ENCODE data around the gene PSME4. TPM values are rescaled to one million over a fixed set of nuclear protein-coding genes. Genes with fewer than 3 reads are reported as not detected.

PSME4 gene
- total and polyA plus RNA-seq, 4 donors = 15.4 to 52.8 (median 28.4) TPM

DNA sequence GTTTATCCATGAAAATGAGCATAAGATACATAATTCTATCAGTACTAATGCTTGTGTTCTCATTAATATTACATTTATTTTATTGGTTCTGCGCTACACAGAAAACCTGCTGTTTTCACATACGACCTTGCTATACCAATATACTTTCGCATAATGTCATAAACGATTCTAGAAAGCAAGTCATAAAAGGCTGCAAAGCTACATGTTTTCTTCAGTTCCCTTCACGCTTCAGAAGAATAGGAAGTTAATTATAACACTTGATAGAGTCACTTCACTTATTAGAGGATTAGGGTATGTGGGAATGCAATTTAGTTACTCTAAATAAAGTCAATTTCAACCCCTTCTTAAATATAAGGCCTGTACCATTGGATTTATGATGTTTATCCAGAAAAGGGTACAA, 29.0 kb downstream of the PSME4 start:
- peaks cover 2 to 15% (median 11%) of the 10 kb centered on the region in 4 donors for H3K36me3 ChIP-seq (ENCODE audit: control insufficient read depth in 4 of 4, insufficient read depth in 3 of 4, low read depth in 1 of 4, low read length in 3 of 4)
- 91% methylated on average over 5 of the region's 5 CpGs for WGBS
- no peaks in the 10 kb centered on the region for H3K4me1 ChIP-seq (ENCODE audit: control insufficient read depth in 4 of 4, insufficient read depth in 4 of 4, low read length in 3 of 4)
- H3K4me3 ChIP-seq (ENCODE audit: low read depth in 1 of 3, low read length in 3 of 3) = no peak overlapping the region
- no peak overlapping the region for H3K27ac ChIP-seq (ENCODE audit: low read depth in 1 of 2, low read length in 2 of 2)
- DNase-seq (ENCODE audit: low spot score) = no peak
- H3K27me3 ChIP-seq (ENCODE audit: control insufficient read depth in 4 of 4, insufficient read depth in 4 of 4, low read length in 3 of 4) = no peaks in the 10 kb centered on the region
- peak overlapping the region in 1 of 2 donors; percentile 23 for H3K9ac ChIP-seq (ENCODE audit: low read depth in 1 of 2, low read length in 2 of 2)
- H3K9me3 ChIP-seq (ENCODE audit: control insufficient read depth in 4 of 4, low read length in 3 of 4) = no peaks in the 10 kb centered on the region
- TF ChIP-seq HNF4G (IDR thresholded peaks at IDR 0.05) (no peak), CTCF (IDR thresholded peaks at IDR 0.05; ENCODE audit: low read depth, low read length, missing input control) (no peak), HNF4A (conservative IDR thresholded peaks at IDR 0.05) (no peak), SP1 (IDR thresholded peaks at IDR 0.05) (no peak), GABPA (IDR thresholded peaks at IDR 0.05 in 1 of 2, conservative IDR thresholded peaks at IDR 0.05 in 1 of 2) (no peak), YY1 (IDR thresholded peaks at IDR 0.05) (no peak), JUND (IDR thresholded peaks at IDR 0.05) (no peak), RAD21 (IDR thresholded peaks at IDR 0.05) (no peak), RXRA (IDR thresholded peaks at IDR 0.05) (no peak), EGR1 (IDR thresholded peaks at IDR 0.05; ENCODE audit: low read depth in 2 of 2) (no peak), FOXA2 (IDR thresholded peaks at IDR 0.05) (no peak), FOXA1 (IDR thresholded peaks at IDR 0.05) (no peak)
- TF ChIP-seq, protein P1, sequence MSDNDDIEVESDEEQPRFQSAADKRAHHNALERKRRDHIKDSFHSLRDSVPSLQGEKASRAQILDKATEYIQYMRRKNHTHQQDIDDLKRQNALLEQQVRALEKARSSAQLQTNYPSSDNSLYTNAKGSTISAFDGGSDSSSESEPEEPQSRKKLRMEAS (IDR thresholded peaks at IDR 0.05) = no peak
- TF ChIP-seq, protein P2, sequence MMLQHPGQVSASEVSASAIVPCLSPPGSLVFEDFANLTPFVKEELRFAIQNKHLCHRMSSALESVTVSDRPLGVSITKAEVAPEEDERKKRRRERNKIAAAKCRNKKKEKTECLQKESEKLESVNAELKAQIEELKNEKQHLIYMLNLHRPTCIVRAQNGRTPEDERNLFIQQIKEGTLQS (IDR thresholded peaks at IDR 0.05) = no peak
- TF ChIP-seq, protein P3, sequence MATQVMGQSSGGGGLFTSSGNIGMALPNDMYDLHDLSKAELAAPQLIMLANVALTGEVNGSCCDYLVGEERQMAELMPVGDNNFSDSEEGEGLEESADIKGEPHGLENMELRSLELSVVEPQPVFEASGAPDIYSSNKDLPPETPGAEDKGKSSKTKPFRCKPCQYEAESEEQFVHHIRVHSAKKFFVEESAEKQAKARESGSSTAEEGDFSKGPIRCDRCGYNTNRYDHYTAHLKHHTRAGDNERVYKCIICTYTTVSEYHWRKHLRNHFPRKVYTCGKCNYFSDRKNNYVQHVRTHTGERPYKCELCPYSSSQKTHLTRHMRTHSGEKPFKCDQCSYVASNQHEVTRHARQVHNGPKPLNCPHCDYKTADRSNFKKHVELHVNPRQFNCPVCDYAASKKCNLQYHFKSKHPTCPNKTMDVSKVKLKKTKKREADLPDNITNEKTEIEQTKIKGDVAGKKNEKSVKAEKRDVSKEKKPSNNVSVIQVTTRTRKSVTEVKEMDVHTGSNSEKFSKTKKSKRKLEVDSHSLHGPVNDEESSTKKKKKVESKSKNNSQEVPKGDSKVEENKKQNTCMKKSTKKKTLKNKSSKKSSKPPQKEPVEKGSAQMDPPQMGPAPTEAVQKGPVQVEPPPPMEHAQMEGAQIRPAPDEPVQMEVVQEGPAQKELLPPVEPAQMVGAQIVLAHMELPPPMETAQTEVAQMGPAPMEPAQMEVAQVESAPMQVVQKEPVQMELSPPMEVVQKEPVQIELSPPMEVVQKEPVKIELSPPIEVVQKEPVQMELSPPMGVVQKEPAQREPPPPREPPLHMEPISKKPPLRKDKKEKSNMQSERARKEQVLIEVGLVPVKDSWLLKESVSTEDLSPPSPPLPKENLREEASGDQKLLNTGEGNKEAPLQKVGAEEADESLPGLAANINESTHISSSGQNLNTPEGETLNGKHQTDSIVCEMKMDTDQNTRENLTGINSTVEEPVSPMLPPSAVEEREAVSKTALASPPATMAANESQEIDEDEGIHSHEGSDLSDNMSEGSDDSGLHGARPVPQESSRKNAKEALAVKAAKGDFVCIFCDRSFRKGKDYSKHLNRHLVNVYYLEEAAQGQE (IDR thresholded peaks at IDR 0.05) = no peak
- TF ChIP-seq, protein P4, sequence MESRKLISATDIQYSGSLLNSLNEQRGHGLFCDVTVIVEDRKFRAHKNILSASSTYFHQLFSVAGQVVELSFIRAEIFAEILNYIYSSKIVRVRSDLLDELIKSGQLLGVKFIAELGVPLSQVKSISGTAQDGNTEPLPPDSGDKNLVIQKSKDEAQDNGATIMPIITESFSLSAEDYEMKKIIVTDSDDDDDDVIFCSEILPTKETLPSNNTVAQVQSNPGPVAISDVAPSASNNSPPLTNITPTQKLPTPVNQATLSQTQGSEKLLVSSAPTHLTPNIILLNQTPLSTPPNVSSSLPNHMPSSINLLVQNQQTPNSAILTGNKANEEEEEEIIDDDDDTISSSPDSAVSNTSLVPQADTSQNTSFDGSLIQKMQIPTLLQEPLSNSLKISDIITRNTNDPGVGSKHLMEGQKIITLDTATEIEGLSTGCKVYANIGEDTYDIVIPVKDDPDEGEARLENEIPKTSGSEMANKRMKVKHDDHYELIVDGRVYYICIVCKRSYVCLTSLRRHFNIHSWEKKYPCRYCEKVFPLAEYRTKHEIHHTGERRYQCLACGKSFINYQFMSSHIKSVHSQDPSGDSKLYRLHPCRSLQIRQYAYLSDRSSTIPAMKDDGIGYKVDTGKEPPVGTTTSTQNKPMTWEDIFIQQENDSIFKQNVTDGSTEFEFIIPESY (IDR thresholded peaks at IDR 0.05) = no peak

- H3K27ac ChIP-seq (ENCODE audit: low read depth in 1 of 2, low read length in 2 of 2) = no peak overlapping the region
- WGBS = 88% methylated on average over 4 of the region's 4 CpGs
- no peak overlapping the region for H3K4me3 ChIP-seq (ENCODE audit: low read depth in 1 of 3, low read length in 3 of 3)
- no peaks in the 10 kb centered on the region for H3K9me3 ChIP-seq (ENCODE audit: control insufficient read depth in 4 of 4, low read length in 3 of 4)
- H3K27me3 ChIP-seq (ENCODE audit: control insufficient read depth in 4 of 4, insufficient read depth in 4 of 4, low read length in 3 of 4) = no peaks in the 10 kb centered on the region
- peaks cover 4 to 28% (median 12%) of the 10 kb centered on the region in 4 donors for H3K36me3 ChIP-seq (ENCODE audit: control insufficient read depth in 4 of 4, insufficient read depth in 3 of 4, low read depth in 1 of 4, low read length in 3 of 4)
- no peak overlapping the region for H3K9ac ChIP-seq (ENCODE audit: low read depth in 1 of 2, low read length in 2 of 2)
- DNase-seq (ENCODE audit: low spot score) = no peak
- H3K4me1 ChIP-seq (ENCODE audit: control insufficient read depth in 4 of 4, insufficient read depth in 4 of 4, low read length in 3 of 4) = no peaks in the 10 kb centered on the region
- TF ChIP-seq NR2F2 (IDR thresholded peaks at IDR 0.05) = no peak
- no peak for TF ChIP-seq EGR1 (IDR thresholded peaks at IDR 0.05; ENCODE audit: low read depth in 2 of 2)
- TF ChIP-seq HNF4A (conservative IDR thresholded peaks at IDR 0.05) = no peak
- TF ChIP-seq TAF1 (conservative IDR thresholded peaks at IDR 0.05) = no peak
- no peak for TF ChIP-seq RAD21 (IDR thresholded peaks at IDR 0.05)
- TF ChIP-seq, protein P2 (IDR thresholded peaks at IDR 0.05) = no peak
- TF ChIP-seq, protein P4 (IDR thresholded peaks at IDR 0.05) = no peak
- no peak for TF ChIP-seq HNF4G (IDR thresholded peaks at IDR 0.05)
- no peak for TF ChIP-seq JUND (IDR thresholded peaks at IDR 0.05)
- TF ChIP-seq, protein P3 (IDR thresholded peaks at IDR 0.05) = no peak
- no peak for TF ChIP-seq FOXA1 (IDR thresholded peaks at IDR 0.05)
- TF ChIP-seq YY1 (IDR thresholded peaks at IDR 0.05) = no peak
These were observed 31.1 kb downstream of the PSME4 start for GRCh38 chr2:53939656-53940055.

Data from liver (tissue), 9 donors.